ENCODE results near the gene AP3B1.

- no peak for TF ChIP-seq CTCF (conservative IDR thresholded peaks at IDR 0.05; ENCODE audit: low read length)
- TF ChIP-seq EZH2phosphoT487 (IDR thresholded peaks at IDR 0.05; ENCODE audit: borderline replicate concordance), result no peak
Observed at GRCh38 chr5:78327761-78328510, 33.4 kb upstream of the AP3B1 start.
